Mammary epithelial cell (primary cell): ENCODE measurements around the gene FKBP1B.

Experiments
- EZH2 ChIP-seq: IDR thresholded peaks from 2 replicates; pipeline ENCODE4 v1.6.1; 2012; ENCODE audit warnings: low read length, inconsistent platforms, borderline replicate concordance
- TF ChIP-seq, protein P1 (sequence below), 2 donors: IDR thresholded peaks in 1 of 2; conservative IDR thresholded peaks in 1 of 2; 2 replicates each; pipeline ENCODE4 v1.5.1; 2011 to 2012; ENCODE audit warnings: inconsistent platforms in 2 of 2, low read length in 2 of 2, mild to moderate bottlenecking in 2 of 2, control low read depth in 1 of 2, low read depth in 1 of 2; ENCODE audit not compliant: insufficient read depth in 1 of 2; ENCODE audit errors: extremely low read depth in 1 of 2

DNA sequence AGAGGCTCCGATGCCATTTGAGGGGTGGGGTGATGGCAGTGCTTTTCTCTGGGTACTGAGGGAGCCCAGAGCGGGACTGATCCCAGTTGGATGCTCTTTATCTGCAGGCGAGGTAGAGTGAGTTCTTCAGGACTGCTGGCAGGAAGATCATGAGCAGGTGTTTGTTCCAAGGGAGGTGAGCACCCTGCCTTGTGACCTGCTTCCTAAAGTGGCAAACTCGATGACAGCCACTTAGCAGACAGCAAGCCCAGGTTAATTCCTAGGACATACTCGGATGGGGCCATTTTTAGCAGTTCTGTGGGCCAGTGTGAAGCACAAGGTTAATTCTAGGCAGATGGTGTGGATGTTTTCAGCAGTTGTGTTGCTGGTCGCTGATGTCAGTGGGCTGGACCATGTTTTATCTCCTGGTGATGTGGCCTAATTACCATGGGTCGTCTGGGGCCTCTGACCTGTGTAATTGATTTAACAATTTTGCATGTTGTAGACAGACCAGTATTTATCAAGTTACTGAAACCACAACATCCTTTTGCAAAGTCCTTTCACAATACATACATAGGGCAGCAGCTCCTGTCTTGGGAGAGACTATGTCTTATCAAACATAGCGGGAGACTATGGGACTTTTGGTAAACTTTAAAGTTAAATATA, 4.9 kb downstream of the FKBP1B start:
- TF ChIP-seq, protein P1, sequence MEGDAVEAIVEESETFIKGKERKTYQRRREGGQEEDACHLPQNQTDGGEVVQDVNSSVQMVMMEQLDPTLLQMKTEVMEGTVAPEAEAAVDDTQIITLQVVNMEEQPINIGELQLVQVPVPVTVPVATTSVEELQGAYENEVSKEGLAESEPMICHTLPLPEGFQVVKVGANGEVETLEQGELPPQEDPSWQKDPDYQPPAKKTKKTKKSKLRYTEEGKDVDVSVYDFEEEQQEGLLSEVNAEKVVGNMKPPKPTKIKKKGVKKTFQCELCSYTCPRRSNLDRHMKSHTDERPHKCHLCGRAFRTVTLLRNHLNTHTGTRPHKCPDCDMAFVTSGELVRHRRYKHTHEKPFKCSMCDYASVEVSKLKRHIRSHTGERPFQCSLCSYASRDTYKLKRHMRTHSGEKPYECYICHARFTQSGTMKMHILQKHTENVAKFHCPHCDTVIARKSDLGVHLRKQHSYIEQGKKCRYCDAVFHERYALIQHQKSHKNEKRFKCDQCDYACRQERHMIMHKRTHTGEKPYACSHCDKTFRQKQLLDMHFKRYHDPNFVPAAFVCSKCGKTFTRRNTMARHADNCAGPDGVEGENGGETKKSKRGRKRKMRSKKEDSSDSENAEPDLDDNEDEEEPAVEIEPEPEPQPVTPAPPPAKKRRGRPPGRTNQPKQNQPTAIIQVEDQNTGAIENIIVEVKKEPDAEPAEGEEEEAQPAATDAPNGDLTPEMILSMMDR (conservative IDR thresholded peaks at IDR 0.05 in 1 of 2, IDR thresholded peaks at IDR 0.05 in 1 of 2; ENCODE audit: extremely low read depth in 1 of 2, insufficient read depth in 1 of 2, low read depth in 1 of 2, low read length in 2 of 2) = no peak
- TF ChIP-seq EZH2 = no peak
